Measurements from ENCODE around the gene SERPINE2. TPM values are rescaled to one million over a fixed set of nuclear protein-coding genes. Genes with fewer than 3 reads are reported as not detected.
A peak's percentile ranks its signal among the peaks of the same experiment; 100 is the strongest.

Gene SERPINE2
- polyA plus RNA-seq, 1 experiment = 24.0 TPM

- Histone ChIP-seq H3K27me3 (ENCODE audit: control insufficient read depth, insufficient read depth, low read length) (no peaks in the 10 kb centered on the region), H3K27ac (ENCODE audit: low read depth, low read length) (no peak overlapping the region), H3K4me3 (ENCODE audit: low read depth, low read length) (no peak overlapping the region), H3K9me3 (ENCODE audit: control insufficient read depth, insufficient read depth, low read length) (no peaks in the 10 kb centered on the region; the same call in 1 of the 2 replicates)
- POLR2A ChIA-PET = interaction anchor here (0.6 to 0.7 kb wide), 3 partner anchors 9 to 1894 kb away, joined by 3 to 8 read pairs (median 4); no protein-coding TSS in a partner anchor
- no peak for TF ChIP-seq CTCF (IDR thresholded peaks at IDR 0.05; ENCODE audit: low read depth, low read length)
- CTCF ChIA-PET = interaction anchor here (1.0 kb wide), 1 partner anchor 9 kb away, joined by 3 read pairs; no protein-coding TSS in a partner anchor
- DNase-seq (ENCODE audit: low read depth, low spot score) = no peak
Measured at GRCh38 chr2:223945755-223946154, 93.3 kb downstream of the SERPINE2 start.

GRCh38 chr2:223944703-223945531 lies 94.2 kb downstream of the SERPINE2 start, which contains the start of gene WDFY1:
Gene WDFY1 (minus strand): TSS chr2:223945335. CDS start chr2:223945284, 51 bp downstream.
- Histone ChIP-seq H3K9me3 (ENCODE audit: control insufficient read depth, insufficient read depth, low read length) (no peaks in the 10 kb centered on the region; the same call in 1 of the 2 replicates), H3K27ac (ENCODE audit: low read depth, low read length) (peak within 1 kb of the TSS; percentile 68), H3K27me3 (ENCODE audit: control insufficient read depth, insufficient read depth, low read length) (no peaks in the 10 kb centered on the region), H3K4me3 (ENCODE audit: low read depth, low read length) (peak within 1 kb of the TSS; percentile 91)
- DNase-seq (ENCODE audit: low read depth, low spot score) = peak; percentile 65
- ChIA-PET POLR2A (interaction anchor here (0.6 to 1.2 kb wide), 4 partner anchors 10 to 1893 kb away, joined by 3 to 8 read pairs (median 6); no protein-coding TSS in a partner anchor), CTCF (interaction anchor here (0.7 kb wide), 2 partner anchors 153 to 339 kb away, joined by 3 read pairs; no protein-coding TSS in a partner anchor)
- no peak for TF ChIP-seq CTCF (IDR thresholded peaks at IDR 0.05; ENCODE audit: low read depth, low read length)

GRCh38 chr2:223944166-223944702 lies 94.9 kb downstream of the SERPINE2 start:
- Histone ChIP-seq H3K9me3 (ENCODE audit: control insufficient read depth, insufficient read depth, low read length) (no peaks in the 10 kb centered on the region; the same call in 1 of the 2 replicates), H3K27ac (ENCODE audit: low read depth, low read length) (peak overlapping the region; percentile 68), H3K27me3 (ENCODE audit: control insufficient read depth, insufficient read depth, low read length) (no peaks in the 10 kb centered on the region), H3K4me3 (ENCODE audit: low read depth, low read length) (peak overlapping the region; percentile 91)
- no peak for TF ChIP-seq CTCF (IDR thresholded peaks at IDR 0.05; ENCODE audit: low read depth, low read length)
- no peak for DNase-seq (ENCODE audit: low read depth, low spot score)
- CTCF ChIA-PET = interaction anchor here (0.7 kb wide), 2 partner anchors 152 to 340 kb away, joined by 3 read pairs; no protein-coding TSS in a partner anchor
- POLR2A ChIA-PET = interaction anchor here (0.6 to 1.2 kb wide), 3 partner anchors 10 to 31 kb away, joined by 6 to 11 read pairs (median 7); no protein-coding TSS in a partner anchor

GRCh38 chr2:223943561-223944008 lies 95.5 kb downstream of the SERPINE2 start:
- H3K9me3 ChIP-seq (ENCODE audit: control insufficient read depth, insufficient read depth, low read length) = no peaks in the 10 kb centered on the region; the same call in 1 of the 2 replicates
- H3K4me3 ChIP-seq (ENCODE audit: low read depth, low read length) = peak overlapping the region; percentile 91
- no peak overlapping the region for H3K27ac ChIP-seq (ENCODE audit: low read depth, low read length)
- no peaks in the 10 kb centered on the region for H3K27me3 ChIP-seq (ENCODE audit: control insufficient read depth, insufficient read depth, low read length)
- DNase-seq (ENCODE audit: low read depth, low spot score) = no peak
- TF ChIP-seq CTCF (IDR thresholded peaks at IDR 0.05; ENCODE audit: low read depth, low read length) = no peak
- POLR2A ChIA-PET = interaction anchor here (0.6 to 1.2 kb wide), 2 partner anchors 11 to 27 kb away, joined by 6 to 11 read pairs; no protein-coding TSS in a partner anchor
- CTCF ChIA-PET = interaction anchor here (0.5 kb wide), 1 partner anchor 373 kb away, joined by 3 read pairs; no protein-coding TSS in a partner anchor
